GM21423 (cell line): ENCODE data around the gene JMJD1C.

Experiments used
- ATAC-seq: cut with Tn5 transposase; IDR thresholded peaks from one replicate; pipeline ENCODE4 v1.9.1; 2021; ENCODE audit warnings: mild to moderate bottlenecking, moderate library complexity; ENCODE audit not compliant: unreplicated experiment

JMJD1C gene

DNA sequence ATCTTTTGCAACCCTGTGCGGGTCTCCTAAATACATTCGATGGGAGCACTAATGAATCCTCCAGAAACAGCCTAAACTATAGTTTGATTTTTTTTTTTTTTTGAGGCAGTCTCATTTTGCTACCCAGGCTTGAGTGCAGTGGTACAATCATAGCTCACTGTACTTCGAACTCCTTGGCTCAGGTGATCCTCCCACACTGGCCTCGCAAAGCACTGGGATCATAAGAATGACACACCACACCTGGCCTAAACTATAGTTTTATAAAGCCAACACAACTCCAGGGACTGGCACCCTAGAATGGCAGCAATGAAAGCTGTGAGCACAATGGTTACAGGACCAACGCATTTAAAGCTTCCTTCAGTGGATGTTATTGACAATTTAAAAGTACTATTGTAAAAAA is 14.5 kb upstream of the JMJD1C start:
- ATAC-seq: no peak

DNA sequence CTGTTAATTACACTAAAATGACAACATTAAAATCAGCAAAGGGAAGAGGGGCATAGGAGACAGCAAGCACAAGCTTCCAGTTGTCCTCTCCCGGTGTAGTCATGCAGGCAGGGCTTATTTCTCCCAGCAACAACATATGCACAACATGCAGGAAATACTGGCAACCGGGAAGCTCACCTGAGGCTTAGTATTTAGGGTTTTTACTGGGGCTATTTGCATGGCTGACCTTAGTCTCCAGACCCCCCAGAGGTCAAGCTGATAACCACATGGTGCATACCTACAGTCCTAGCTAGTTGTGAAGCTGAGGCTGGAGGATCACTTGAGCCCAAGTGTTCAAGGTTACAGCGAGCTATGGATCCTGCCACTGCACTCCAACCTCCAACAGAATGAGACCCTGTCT is 12.8 kb upstream of the JMJD1C start:
- ATAC-seq: no peak

DNA sequence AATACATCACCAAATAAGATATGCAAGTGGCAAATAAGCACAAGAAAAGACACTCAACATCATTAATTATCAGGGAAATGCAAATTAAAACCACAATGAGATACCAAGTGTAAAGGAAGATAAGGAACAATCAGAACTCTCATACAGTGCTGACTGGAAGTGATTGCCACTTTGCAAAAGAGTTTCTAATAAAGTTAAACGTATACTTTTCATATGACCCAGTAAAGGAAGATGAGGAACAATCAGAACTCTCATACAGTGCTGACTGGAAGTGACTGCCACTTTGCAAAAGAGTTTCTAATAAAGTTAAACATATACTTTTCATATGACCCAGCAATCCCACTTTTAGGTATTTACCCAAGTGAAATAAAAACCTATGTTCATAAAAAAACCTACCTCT is 12.2 kb upstream of the JMJD1C start:
- ATAC-seq: no peak

DNA sequence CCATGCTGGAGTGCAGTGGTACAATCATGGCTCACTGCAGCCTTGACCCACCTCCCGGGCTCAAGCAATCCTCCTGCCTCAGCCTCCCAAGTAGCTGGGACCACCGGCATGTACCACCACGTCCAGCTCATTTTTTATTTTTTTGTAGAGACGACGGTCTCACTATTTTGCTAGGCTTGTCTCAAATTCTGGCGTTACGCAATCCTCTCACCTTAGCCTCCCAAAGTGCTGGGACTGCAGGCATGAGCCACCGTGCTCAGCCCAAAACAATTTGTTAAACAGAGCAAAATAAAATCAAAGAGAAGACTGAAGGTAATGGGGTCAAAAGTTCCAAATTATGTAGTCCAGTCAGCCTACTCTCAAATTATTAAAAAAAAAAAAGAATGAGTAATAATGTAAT is 8.7 kb upstream of the JMJD1C start:
- no peak for ATAC-seq

DNA sequence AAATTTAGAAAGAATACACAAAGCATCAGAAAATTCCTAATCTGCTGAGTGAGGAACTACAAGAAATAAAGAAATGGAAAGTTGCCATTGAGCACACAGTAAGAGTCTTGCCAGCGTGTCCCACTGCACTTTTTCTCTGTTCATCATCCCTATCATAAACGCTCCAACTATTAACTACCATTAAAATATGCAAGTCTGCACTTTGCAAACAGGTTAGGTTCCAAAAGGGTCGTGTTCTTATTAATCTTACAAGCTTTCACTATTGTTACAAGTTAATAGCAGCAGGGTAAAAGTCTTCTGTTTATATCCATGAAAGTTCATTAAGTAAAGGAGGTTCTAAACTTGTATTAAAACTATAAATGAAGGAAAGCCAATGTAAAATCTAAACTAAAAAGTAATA is 5.2 kb upstream of the JMJD1C start:
- ATAC-seq: no peak

DNA sequence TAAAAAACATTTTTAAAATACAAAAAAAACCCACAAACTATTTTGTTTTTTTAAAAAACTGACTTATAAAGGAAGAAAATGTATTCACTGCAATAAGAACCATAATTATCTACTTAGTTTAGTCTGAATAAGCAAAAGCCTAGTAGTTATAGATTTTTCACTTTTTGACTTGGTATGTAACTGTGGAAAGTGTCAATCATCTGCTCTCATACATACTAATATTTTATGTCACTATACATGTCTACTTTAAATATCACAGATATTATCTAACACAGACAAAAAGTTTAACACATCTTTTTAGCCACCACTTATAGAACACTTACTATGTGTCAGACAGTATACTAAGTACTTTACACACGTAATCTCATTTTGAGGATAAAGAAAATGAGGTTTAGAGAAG is 3.2 kb upstream of the JMJD1C start:
- ATAC-seq: no peak

DNA sequence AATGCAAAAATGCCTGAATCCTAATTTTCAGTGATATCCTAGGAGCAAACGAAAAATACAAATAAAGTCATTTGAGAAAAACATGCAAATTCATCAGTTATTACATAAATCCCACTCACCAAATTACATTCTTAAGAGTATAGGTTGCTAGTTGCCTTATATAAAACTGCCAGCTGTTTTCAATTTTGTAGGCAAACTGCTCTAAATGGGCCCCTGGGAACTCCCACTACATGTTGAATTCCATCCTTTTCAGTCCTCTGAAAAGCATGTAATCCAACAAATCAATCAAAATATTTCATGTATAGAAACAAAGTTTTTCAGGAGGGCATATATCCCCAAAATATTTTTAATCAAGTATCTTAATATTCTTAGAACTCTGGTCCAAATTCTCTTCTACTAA is 2.1 kb upstream of the JMJD1C start:
- no peak for ATAC-seq

DNA sequence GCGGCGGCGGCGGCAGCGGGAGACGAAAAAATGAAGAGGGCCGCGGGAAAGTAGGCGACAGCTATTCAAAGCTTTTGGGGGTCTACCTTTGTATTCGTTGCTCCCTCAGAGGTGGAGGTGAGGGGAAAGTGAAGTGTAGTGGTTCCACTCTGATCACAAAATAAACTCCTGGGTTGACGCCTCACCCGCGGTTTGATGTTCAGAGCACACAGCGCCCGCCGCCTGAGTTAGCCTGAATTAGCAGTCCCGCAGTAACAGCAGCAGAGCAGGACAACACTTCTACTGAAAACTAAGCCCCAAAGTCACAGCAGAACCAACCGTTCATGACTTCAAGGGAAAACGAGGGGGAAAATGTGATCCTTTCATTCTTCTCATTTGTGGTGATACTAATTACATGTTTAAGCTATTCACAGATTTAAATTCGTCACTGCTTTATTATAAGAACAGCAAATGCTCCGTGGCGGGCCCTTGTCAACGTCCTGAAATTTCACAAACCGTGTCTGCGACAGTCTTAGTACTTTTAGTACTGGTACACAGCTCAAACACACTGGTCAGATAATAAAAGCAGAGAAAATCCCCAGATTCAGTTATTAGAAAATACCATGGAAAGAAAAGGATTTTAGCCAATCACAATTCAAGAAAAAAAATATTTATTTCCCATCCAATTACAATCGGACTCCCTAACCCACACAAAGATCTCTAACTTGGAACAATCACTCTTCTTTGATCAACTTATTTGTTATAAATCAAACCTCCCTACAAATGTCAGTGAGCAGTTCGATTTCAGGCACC is 563 bp upstream of the JMJD1C start:
- ATAC-seq: peak; percentile 25

DNA sequence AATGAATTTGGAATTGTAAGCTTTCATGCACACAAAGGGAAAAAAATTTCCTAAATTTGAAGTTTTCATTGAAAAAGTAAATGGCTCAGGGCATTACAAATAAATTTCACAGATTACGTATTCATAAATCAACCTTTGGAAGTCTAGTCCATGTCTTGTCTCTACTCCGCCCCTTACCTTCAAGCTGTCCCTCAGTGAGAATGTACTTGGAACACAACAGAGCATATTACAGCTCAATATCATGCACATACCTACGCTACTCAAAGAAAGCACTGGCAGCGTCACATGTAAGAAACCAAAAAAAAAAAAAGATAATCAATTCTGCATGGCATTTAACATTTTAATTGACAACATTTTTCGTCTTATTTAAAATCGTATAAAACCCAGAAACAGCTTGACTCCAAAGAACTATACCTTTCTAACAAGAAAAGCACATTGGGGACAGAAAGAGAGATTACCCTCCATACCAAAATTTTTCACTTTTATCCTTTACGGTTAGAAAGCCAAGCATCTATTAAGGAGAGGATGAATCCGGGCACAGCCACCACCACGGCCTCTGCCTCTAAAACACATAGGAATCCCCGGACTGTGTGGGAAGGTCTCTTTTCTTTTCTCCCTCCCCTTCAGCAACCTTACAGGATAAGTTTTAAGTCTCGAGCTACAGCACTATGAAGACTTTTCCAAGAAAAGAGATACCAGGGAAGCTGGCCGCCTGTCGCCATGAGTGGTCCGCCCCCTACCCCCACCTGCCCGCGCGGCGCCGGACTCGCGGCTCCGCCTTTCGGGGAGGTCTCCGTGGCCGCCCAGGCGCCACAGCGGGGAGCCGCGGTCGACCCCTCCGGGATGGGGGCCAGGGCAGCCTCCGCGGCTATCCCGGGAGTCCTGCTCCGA is 1.1 kb downstream of the JMJD1C start:
- peak; percentile 48 for ATAC-seq

DNA sequence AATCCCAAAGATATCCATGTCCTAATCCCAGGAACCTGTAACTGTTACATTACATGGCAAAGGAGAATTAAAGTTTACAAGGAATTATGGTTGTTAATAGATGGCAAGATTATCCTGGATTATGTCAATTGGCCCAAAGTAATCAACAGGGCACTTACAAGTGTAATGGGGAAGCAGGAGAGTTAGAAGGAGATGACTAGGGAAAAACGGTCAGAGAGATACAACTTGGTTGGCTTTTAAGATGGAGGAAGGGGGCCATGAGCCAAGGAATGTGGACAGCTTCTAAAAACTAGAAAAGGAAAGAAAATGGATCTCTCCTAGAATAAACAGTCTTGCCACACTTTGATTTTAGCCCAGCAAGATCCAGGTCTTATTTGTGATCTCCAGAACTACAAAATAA is 3.3 kb downstream of the JMJD1C start:
- ATAC-seq: no peak

DNA sequence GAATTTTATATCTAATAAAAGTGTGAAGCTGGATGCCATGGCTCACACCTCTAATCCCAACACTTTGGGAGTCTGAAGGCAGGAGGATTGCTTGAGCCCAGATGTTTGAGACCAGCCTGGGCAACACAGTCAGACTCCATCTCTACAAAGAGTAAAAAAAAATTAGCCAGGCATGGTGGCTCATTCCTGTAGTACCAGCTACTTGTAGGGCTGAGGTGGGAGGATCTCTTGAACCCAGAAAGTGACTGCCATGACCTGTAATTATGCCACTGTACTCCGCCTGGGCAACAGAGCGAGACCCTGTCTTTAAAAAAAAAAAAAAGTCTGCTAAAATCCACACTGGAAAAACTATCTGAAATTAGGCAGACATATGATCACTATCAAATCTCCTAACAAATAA is 7.6 kb downstream of the JMJD1C start:
- ATAC-seq: no peak

DNA sequence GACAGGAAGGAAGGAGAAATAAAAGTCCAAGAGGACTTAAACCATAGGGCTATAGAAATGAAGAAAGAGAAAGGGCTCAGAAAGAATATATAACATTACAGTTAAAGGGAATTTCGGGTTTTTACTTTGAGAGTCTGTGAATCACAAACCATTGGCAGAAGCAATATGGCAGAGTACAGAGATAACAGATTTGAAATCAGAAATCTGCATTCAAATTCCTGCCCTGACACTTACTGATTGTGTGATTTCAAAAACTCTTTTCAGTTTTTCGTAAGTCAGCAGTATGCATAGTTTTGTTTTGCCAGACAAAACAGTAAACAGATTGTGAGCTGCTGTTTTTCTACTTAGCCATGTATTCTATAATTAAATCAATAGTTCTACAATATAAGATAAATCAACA is 8.2 kb downstream of the JMJD1C start:
- no peak for ATAC-seq

DNA sequence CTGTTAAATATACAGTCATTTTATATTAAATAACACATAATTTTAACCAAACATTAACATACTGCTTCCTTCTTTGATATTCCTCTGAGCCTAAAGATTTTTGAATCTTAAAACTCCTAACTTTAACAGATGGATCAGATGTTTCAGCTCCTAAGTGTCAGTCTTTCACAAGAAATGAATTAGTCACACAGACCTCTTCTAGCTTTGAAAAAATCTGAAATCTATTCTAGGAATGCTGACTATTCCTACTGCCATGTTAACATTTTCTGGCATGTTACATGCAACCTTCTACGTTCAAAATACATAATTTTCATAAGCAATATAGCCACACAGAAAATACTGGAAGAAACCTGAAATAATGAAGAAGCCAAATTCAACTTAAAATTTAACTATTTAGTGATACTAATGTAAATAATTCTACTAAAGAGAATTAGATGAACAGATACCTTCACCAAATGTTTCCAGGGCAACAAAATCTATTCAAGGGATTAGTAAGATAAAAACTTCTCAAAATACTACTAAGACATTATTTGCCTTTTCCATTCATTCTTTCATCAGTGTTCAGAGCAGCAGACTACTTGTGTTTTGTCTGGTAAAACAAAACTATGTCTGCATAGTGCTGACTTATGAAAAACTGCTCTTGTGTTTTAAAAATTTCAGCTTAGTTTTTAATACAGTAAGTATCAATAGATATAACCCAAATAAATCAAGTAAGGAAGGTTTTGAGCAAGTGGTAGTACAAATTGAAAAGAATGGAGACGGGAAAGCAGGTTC is 9.2 kb downstream of the JMJD1C start:
- no peak for ATAC-seq

DNA sequence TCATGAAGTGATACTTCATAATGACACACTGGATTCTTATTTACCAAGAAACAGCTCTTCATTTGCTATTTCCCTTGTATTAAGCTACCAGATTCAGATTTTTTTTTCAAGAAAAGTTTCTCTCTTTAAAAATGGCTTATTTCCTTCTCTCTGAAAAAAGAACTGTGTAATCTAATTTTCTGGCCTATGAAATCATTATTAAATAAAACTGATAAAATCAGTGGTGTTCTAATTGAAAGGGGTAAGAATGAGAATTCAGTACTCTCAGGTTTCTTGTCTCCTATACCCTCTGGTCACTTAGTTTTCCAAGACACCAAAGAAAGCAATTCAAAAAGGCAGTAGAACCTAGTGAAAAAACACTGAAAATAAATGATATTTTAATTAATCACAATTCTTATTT is 10.3 kb downstream of the JMJD1C start:
- ATAC-seq: no peak

DNA sequence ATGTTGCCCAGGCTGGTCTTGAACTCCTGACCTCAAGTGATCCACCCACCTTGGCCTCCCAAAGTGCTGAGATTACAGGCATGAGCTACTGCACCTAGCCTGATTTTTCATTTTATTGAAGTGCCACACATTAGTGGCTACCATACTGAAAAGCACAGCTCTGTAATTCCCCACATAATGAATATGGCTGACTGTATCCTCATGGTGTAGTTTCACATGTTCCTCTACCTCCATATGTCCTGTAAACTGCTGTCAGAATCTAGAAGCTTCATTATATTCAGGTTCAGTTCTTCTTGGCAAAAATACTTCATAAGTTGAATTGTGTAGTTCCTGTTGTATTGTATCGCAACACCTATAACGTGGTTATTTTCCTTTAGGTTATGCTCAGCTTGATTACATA is 11.1 kb downstream of the JMJD1C start:
- no peak for ATAC-seq

DNA sequence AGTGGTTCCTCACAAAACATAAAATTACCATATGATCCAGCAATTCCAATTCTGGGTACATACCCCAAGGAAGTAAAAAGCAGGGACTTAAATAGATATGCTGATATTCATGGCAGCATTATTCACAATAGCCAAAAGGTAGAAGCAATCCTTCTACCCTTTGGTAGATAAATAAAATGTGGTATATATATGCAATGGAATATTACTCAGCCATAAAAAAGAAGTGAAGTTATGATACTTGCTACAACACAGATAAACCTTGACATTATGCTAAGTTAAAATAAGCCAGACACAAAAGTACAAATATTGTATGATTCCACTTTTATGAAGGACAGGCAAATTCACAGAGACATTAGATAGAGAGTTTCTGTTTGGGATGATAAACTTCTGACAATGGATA is 13.3 kb downstream of the JMJD1C start:
- no peak for ATAC-seq

DNA sequence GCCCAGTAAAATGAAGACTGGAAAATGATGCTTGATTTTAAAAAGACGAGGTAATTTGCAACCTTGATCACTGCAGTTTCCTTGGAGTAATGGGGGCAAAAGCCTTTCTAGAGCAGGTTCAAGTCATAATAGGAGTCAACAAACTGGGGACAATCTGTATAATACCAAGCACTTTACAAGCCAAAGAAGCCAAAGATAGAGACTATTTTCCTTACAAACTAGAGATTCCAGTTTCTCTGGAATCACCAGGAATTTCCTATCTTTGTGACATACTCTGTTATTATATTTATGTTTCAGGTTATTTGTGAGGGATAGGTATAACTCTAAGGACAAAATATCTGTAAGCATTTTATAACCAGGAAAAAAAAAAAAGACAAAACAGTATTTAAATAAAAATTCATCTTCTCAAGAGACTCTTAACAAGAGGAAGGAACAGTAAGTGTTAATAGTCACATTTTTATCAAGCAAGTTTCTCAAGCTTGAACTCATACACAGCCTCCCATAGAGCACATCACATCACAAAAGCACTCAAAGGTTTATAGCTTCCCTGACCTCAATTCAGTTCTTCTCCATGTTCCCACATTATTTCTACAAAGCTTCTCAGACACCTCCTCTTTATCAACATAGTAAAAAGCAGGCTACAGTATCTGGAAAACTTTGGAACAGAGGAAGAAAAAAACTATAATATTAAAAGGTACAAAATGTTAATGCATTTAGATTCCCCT is 18.9 kb downstream of the JMJD1C start:
- no peak for ATAC-seq

DNA sequence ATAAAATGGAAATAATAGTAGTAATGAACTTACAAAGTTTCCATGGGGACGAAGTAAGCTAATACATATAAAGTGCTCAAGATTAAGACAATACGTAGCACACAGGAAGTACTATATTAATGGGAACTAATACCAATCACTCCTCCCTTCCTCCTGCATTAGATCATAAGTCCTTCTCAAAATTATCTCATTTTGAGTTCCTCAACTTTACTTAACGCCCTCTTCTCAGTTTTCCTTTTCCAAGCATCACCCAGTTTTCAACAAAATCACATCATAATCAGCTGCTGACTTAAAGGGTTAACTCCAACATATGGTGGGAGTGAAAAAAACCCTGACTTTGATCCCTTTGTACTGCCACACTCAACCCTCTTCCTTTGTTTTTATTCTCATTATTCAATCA is 24.4 kb downstream of the JMJD1C start:
- ATAC-seq: no peak

DNA sequence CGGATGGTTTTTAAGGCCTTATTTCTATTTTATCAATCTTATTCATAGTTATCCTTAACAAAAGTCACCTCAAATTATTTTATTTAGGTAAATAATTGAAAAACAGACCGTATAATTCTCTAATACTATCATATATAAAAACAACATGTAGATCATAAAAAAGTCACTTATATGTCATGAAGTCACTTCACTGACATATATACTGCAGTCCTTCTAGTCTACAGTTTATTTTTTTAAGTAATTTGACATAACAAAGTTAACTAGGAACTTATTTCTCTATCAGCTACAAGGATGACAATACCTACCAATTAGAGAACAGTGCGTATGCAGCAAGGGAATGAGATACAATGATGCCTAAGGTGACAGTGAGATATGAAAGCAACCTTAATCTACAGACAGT is 26.2 kb downstream of the JMJD1C start:
- no peak for ATAC-seq

DNA sequence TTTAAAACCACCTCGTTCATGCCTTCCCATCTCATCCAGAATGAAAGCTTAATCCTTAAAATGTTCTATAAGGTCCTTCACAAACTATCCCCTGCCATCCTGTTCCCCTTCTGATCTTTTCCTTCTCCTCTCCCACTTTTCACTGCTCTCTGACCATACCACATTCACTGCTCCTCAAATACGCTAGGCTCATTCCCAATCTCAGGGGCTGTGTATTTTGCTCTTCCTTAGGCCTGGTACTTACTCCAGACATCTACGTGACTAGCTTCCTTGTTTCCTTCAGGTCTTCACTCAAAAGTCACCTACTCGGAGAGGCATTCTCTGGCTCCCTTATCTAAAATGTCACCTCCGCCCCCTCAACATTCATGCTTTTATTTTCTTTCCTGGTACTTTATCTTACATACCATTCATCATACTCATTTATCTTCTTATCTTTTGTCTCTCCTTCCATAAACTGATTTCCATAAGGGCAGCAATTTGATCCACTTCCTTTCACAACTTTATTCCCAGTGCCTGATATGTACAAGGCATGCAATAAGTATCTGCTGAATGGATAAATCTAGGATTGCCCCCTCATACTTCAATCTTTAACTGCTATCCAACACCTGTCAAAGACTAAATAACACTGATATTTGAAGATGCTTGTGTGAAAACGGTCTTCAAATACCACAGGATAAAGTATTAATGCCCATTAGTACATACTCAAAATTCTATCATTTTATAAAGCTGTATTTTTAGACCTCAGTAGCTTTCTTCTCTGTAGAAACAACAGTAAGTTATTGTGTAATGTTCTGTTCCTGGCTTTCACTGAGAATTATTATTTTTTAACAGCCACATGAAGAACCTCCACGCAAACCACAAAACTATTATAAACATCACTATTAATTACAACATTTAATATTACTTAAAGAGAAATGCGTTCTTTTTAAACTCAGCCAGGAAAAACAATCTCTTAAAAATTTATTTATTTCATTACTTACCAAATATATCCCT is 27.0 kb downstream of the JMJD1C start:
- ATAC-seq: no peak
